KMS-11 (cell line): Measurements from ENCODE around the gene RNPC3.
"Not testable (repeated sequence)": the region's sequence is repeated elsewhere in the genome, so short reads cannot be mapped to it uniquely, and the experiment has no call there.

Experiments
- H2AFZ ChIP-seq: fragments of 200-600 bp; sonication (generic); 2 replicates; pipeline ENCODE4 v1.6.1; 2016; ENCODE audit warnings: antibody characterized with exemption, mixed run types, low read depth
- H3K27ac ChIP-seq: fragments of 200-600 bp; sonication (generic); 2 replicates; pipeline ENCODE4 v1.6.1; 2016; ENCODE audit warnings: mild to moderate bottlenecking, mixed run types
- H3K27me3 ChIP-seq: fragments of 200-600 bp; sonication (generic); 2 replicates; pipeline ENCODE4 v1.6.1; 2017; ENCODE audit warnings: mild to moderate bottlenecking, low read depth, mixed run types, moderate library complexity; ENCODE audit not compliant: insufficient read depth
- H3K36me3 ChIP-seq: fragments of 200-600 bp; sonication (generic); 2 replicates; pipeline ENCODE4 v1.6.1; 2017; ENCODE audit warnings: mild to moderate bottlenecking, mixed run types; ENCODE audit not compliant: insufficient read depth
- H3K4me1 ChIP-seq: fragments of 200-600 bp; sonication (generic); 2 replicates; pipeline ENCODE4 v1.6.1; 2016; ENCODE audit warnings: mild to moderate bottlenecking, low read depth, mixed run types; ENCODE audit not compliant: poor library complexity, severe bottlenecking
- H3K4me2 ChIP-seq: fragments of 200-600 bp; sonication (generic); 2 replicates; pipeline ENCODE4 v1.7.0; 2016; ENCODE audit warnings: mild to moderate bottlenecking, mixed run types
- H3K4me3 ChIP-seq: fragments of 200-600 bp; sonication (generic); IDR thresholded peaks from 2 replicates; pipeline ENCODE4 v1.6.1; 2017; ENCODE audit warnings: low read depth, low read length, mixed read lengths; ENCODE audit not compliant: insufficient read depth
- H3K79me2 ChIP-seq: fragments of 200-600 bp; sonication (generic); 2 replicates; pipeline ENCODE4 v1.6.1; 2016; ENCODE audit warnings: low read depth, mixed run types; ENCODE audit not compliant: insufficient read depth
- H3K9ac ChIP-seq: fragments of 200-600 bp; sonication (generic); 2 replicates; pipeline ENCODE4 v1.6.1; 2016; ENCODE audit warnings: mild to moderate bottlenecking, mixed run types
- H4K20me1 ChIP-seq: fragments of 200-600 bp; sonication (generic); 2 replicates; pipeline ENCODE4 v1.6.1; 2016; ENCODE audit warnings: mild to moderate bottlenecking, mixed run types; ENCODE audit not compliant: insufficient read depth
- TF ChIP-seq, protein P1 (sequence below): fragments of 200-600 bp; sonication (generic); conservative IDR thresholded peaks from 2 replicates; pipeline ENCODE4 v1.6.1; 2017; ENCODE audit warnings: low read depth, mild to moderate bottlenecking, antibody characterized with exemption, low read length, moderate library complexity, mixed read lengths

Gene RNPC3

DNA sequence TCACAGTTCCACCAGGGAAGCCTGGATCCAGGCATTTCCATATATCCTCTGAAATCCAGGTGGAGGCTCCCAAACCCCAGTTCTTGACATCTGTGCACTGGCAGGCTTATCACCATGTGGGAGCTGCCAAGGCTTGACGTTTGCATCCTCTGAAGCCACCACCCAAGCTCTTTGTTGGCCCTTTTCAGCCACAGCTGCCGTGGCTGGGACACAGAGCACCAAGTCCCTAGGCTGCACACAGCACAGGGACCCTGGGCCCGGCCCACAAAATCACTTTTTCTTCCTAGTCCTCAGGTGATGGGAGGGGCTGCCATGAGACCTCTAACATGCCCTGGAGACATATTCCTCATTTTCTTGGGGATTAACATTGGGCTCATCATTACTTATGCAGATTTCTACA, 22.3 kb downstream of the RNPC3 start:
- no peak overlapping the region for H3K9ac ChIP-seq
- H3K4me3 ChIP-seq, result no peak overlapping the region
- H4K20me1 ChIP-seq, result no peaks in the 10 kb centered on the region
- H3K36me3 ChIP-seq, result 0 out of 2 replicates have a peak, but pooled peaks cover 2% of the 10 kb centered on the region
- no peak overlapping the region for H2AFZ ChIP-seq
- no peaks in the 10 kb centered on the region for H3K27me3 ChIP-seq
- H3K4me1 ChIP-seq, result no peaks in the 10 kb centered on the region
- TF ChIP-seq, protein P1, sequence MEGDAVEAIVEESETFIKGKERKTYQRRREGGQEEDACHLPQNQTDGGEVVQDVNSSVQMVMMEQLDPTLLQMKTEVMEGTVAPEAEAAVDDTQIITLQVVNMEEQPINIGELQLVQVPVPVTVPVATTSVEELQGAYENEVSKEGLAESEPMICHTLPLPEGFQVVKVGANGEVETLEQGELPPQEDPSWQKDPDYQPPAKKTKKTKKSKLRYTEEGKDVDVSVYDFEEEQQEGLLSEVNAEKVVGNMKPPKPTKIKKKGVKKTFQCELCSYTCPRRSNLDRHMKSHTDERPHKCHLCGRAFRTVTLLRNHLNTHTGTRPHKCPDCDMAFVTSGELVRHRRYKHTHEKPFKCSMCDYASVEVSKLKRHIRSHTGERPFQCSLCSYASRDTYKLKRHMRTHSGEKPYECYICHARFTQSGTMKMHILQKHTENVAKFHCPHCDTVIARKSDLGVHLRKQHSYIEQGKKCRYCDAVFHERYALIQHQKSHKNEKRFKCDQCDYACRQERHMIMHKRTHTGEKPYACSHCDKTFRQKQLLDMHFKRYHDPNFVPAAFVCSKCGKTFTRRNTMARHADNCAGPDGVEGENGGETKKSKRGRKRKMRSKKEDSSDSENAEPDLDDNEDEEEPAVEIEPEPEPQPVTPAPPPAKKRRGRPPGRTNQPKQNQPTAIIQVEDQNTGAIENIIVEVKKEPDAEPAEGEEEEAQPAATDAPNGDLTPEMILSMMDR, result no peak
- no peak overlapping the region for H3K27ac ChIP-seq
- H3K4me2 ChIP-seq, result no peak overlapping the region
- no peaks in the 10 kb centered on the region for H3K79me2 ChIP-seq

DNA sequence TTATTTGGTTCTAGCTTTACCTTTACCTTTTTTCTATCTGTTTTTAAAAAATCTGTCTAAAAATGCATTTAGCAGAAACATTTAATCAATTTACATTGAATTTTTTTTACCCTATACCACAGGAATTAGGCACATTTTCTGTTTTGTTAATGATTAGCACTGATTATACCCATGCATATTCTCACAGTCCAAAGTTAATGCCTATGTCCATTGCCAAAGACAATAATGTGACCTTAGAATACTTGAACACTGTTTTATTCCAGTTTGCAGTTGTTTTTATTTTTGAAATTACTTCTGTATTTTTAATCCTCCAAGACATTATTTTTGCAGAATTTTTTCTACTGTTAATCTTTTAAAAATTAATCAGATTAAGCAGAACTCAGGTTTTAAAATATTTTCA, 34.9 kb downstream of the RNPC3 start:
- H3K27ac ChIP-seq, result no peak overlapping the region
- no peaks in the 10 kb centered on the region for H4K20me1 ChIP-seq
- peaks cover 35% of the 10 kb centered on the region for H3K4me1 ChIP-seq
- H3K4me3 ChIP-seq, result no peak overlapping the region
- TF ChIP-seq, protein P1, result no peak
- no peaks in the 10 kb centered on the region for H3K36me3 ChIP-seq
- peak overlapping the region; percentile 88; the same call in 1 of the 2 replicates for H3K4me2 ChIP-seq
- H3K79me2 ChIP-seq, result no peaks in the 10 kb centered on the region
- no peak overlapping the region for H2AFZ ChIP-seq
- no peaks in the 10 kb centered on the region for H3K27me3 ChIP-seq
- H3K9ac ChIP-seq, result no peak overlapping the region

DNA sequence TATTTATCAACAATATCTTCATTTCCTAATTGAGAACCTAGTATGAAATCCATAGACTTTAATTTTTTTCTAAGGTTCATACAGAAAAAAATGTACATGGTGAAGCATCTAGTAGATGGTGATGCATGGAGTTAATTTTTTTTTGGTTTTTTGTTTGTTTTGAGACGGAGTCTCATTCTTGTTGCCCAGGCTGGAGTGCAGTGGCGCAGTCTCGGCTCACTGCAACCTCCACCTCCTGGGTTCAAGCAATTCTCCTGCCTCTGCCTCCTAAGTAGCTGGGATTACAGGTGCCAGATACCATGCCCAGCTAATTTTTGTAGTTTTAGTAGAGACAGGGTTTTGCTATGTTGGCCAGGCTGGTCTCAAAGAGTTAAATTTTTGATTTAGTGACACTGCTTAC, 35.6 kb downstream of the RNPC3 start:
- not testable (repeated sequence) for H3K79me2 ChIP-seq

DNA sequence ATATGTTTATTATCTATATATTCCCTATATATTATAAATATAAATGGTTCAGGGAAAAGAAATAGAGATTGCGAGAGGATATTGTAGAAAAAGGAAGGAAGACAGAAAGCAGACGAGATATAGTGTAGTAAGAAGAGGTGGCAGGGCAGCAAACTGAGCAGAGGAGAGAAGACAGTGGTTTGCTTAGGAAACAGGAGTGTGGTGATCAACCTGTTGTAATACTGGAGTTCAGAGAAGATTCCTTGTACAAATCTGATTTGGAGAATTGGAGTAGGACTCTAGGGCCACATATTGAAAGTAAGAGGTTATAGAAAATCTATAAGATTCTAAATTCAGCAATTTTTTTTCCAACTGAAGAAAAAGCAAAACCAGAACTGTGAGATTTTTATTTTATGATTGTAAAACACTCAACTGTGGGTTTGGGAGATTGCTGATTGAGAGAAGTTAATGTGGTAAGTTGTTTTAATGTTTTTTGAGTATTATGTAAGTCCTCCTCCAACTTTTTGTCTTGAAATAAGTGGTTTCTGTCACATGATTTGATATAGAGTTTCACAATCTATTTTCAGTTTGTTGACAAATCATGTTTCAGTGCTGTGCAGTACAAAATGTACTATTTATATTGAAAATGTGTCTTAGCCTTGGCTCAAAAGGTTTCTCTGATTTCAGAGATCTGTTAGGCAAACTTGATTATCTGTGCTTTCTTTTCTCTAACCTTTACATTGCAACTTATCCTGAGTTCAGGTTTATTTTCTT, 36.3 kb downstream of the RNPC3 start:
- H3K9ac ChIP-seq, result peak overlapping the region; percentile 46; the same call in 1 of the 2 replicates
- TF ChIP-seq, protein P1, result no peak
- no peaks in the 10 kb centered on the region for H4K20me1 ChIP-seq
- H3K4me3 ChIP-seq, result peak overlapping the region; percentile 18
- no peaks in the 10 kb centered on the region for H3K79me2 ChIP-seq
- no peaks in the 10 kb centered on the region for H3K36me3 ChIP-seq
- peak overlapping the region; percentile 59 for H2AFZ ChIP-seq
- peak overlapping the region; percentile 84 for H3K27ac ChIP-seq
- peak overlapping the region; percentile 88 for H3K4me2 ChIP-seq
- peaks cover 31% of the 10 kb centered on the region for H3K4me1 ChIP-seq
- no peaks in the 10 kb centered on the region for H3K27me3 ChIP-seq

More for the DNA sequence above, 35.6 kb downstream of the RNPC3 start:
- peak overlapping the region; percentile 88 for H3K4me2 ChIP-seq
- not testable (repeated sequence) for H3K4me3 ChIP-seq, H3K9ac ChIP-seq, H2AFZ ChIP-seq, H4K20me1 ChIP-seq, H3K27me3 ChIP-seq, H3K36me3 ChIP-seq
- H3K4me1 ChIP-seq, result peaks cover 32% of the 10 kb centered on the region
- peak overlapping the region; percentile 84; the same call in 1 of the 2 replicates for H3K27ac ChIP-seq

DNA sequence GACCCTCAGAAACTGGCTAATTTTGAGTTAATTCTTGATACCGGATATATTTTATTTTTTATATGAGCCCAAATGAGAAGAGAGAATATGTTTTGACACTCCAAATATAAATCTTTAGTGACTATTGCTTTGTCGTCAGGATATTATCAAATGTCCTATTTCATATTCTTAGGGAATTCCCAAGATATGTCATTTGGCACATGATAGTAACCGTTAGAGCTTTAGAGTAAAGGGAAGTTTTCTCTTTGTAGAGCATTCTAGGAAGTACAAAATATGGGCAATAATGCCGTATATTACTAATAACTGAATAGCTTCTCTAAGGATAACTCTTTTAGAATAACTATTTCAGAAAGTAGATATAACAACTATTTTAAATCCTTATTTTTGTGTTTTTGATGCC, 37.6 kb downstream of the RNPC3 start:
- Histone ChIP-seq H2AFZ (no peak overlapping the region), H3K27ac (peak overlapping the region; percentile 84; the same call in 1 of the 2 replicates), H3K79me2 (no peaks in the 10 kb centered on the region), H3K27me3 (no peaks in the 10 kb centered on the region), H3K4me1 (peaks cover 31% of the 10 kb centered on the region), H3K4me3 (no peak overlapping the region), H4K20me1 (no peaks in the 10 kb centered on the region), H3K4me2 (peak overlapping the region; percentile 88), H3K36me3 (no peaks in the 10 kb centered on the region), H3K9ac (no peak overlapping the region)
- TF ChIP-seq, protein P1, result no peak
